ENCODE data around the gene ADARB2. TPM values are rescaled to one million over a fixed set of nuclear protein-coding genes. Genes with fewer than 3 reads are reported as not detected.

ADARB2 gene
- total and polyA plus RNA-seq, 4 donors = 0.55 to 0.70 (median 0.59) TPM; not detected in 1

DNA sequence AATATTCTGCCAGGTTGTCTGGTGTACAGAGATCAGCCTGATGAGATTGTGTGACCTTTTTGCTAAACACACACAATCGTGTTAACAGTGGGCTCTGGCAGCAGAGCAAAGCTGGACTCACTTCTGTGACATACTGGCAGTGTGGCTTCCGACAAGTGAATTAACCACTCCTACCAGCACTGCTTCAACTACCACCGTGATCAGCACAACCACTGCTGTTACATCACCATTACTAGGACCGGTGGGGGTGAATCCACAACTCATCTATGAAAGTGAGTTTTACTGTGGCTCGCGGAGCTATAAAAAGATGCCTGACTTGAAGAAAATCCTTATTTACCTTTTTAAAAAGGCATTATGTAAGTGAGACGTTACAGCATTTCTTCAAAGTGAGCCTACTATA is 545.6 kb downstream of the ADARB2 start:
- Histone ChIP-seq H3K4me3 (ENCODE audit: low read depth in 1 of 3, low read length in 3 of 3) (no peak overlapping the region), H3K4me1 (ENCODE audit: control insufficient read depth in 4 of 4, insufficient read depth in 4 of 4, low read length in 3 of 4) (no peaks in the 10 kb centered on the region), H3K36me3 (ENCODE audit: control insufficient read depth in 4 of 4, insufficient read depth in 3 of 4, low read depth in 1 of 4, low read length in 3 of 4) (no peaks in the 10 kb centered on the region), H3K27ac (ENCODE audit: low read depth in 1 of 2, low read length in 2 of 2) (no peak overlapping the region), H3K27me3 (ENCODE audit: control insufficient read depth in 4 of 4, insufficient read depth in 4 of 4, low read length in 3 of 4) (peaks cover 0 to 3% (median 0%) of the 10 kb centered on the region in 4 donors), H3K9me3 (ENCODE audit: control insufficient read depth in 4 of 4, low read length in 3 of 4) (no peaks in the 10 kb centered on the region), H3K9ac (ENCODE audit: low read depth in 1 of 2, low read length in 2 of 2) (no peak overlapping the region)
- 71% methylated on average over 7 of the region's 7 CpGs for WGBS
- DNase-seq (ENCODE audit: low spot score) = no peak
- TF ChIP-seq FOXA1 (IDR thresholded peaks at IDR 0.05) (no peak), CTCF (IDR thresholded peaks at IDR 0.05; ENCODE audit: low read depth, low read length, missing input control) (no peak), RXRA (IDR thresholded peaks at IDR 0.05) (no peak), GABPA (IDR thresholded peaks at IDR 0.05 in 1 of 2, conservative IDR thresholded peaks at IDR 0.05 in 1 of 2) (no peak), TAF1 (conservative IDR thresholded peaks at IDR 0.05) (no peak), HNF4A (conservative IDR thresholded peaks at IDR 0.05) (no peak), YY1 (IDR thresholded peaks at IDR 0.05) (no peak), RAD21 (IDR thresholded peaks at IDR 0.05) (no peak), HNF4G (IDR thresholded peaks at IDR 0.05) (no peak), SP1 (IDR thresholded peaks at IDR 0.05) (no peak), MAX (IDR thresholded peaks at IDR 0.05) (no peak), EGR1 (IDR thresholded peaks at IDR 0.05; ENCODE audit: low read depth in 2 of 2) (no peak), JUND (IDR thresholded peaks at IDR 0.05) (no peak), FOXA2 (IDR thresholded peaks at IDR 0.05) (no peak), NR2F2 (IDR thresholded peaks at IDR 0.05) (no peak)
- TF ChIP-seq, protein P1, sequence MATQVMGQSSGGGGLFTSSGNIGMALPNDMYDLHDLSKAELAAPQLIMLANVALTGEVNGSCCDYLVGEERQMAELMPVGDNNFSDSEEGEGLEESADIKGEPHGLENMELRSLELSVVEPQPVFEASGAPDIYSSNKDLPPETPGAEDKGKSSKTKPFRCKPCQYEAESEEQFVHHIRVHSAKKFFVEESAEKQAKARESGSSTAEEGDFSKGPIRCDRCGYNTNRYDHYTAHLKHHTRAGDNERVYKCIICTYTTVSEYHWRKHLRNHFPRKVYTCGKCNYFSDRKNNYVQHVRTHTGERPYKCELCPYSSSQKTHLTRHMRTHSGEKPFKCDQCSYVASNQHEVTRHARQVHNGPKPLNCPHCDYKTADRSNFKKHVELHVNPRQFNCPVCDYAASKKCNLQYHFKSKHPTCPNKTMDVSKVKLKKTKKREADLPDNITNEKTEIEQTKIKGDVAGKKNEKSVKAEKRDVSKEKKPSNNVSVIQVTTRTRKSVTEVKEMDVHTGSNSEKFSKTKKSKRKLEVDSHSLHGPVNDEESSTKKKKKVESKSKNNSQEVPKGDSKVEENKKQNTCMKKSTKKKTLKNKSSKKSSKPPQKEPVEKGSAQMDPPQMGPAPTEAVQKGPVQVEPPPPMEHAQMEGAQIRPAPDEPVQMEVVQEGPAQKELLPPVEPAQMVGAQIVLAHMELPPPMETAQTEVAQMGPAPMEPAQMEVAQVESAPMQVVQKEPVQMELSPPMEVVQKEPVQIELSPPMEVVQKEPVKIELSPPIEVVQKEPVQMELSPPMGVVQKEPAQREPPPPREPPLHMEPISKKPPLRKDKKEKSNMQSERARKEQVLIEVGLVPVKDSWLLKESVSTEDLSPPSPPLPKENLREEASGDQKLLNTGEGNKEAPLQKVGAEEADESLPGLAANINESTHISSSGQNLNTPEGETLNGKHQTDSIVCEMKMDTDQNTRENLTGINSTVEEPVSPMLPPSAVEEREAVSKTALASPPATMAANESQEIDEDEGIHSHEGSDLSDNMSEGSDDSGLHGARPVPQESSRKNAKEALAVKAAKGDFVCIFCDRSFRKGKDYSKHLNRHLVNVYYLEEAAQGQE (IDR thresholded peaks at IDR 0.05) = no peak
- TF ChIP-seq, protein P2, sequence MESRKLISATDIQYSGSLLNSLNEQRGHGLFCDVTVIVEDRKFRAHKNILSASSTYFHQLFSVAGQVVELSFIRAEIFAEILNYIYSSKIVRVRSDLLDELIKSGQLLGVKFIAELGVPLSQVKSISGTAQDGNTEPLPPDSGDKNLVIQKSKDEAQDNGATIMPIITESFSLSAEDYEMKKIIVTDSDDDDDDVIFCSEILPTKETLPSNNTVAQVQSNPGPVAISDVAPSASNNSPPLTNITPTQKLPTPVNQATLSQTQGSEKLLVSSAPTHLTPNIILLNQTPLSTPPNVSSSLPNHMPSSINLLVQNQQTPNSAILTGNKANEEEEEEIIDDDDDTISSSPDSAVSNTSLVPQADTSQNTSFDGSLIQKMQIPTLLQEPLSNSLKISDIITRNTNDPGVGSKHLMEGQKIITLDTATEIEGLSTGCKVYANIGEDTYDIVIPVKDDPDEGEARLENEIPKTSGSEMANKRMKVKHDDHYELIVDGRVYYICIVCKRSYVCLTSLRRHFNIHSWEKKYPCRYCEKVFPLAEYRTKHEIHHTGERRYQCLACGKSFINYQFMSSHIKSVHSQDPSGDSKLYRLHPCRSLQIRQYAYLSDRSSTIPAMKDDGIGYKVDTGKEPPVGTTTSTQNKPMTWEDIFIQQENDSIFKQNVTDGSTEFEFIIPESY (IDR thresholded peaks at IDR 0.05) = no peak
- TF ChIP-seq, protein P3, sequence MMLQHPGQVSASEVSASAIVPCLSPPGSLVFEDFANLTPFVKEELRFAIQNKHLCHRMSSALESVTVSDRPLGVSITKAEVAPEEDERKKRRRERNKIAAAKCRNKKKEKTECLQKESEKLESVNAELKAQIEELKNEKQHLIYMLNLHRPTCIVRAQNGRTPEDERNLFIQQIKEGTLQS (IDR thresholded peaks at IDR 0.05) = no peak
